Loucy (cell line): ENCODE measurements around the gene WLS.

Experiments
- H2AFZ ChIP-seq: fragments of 200-600 bp; sonication (generic); 2 replicates; pipeline ENCODE4 v1.6.0; 2016; ENCODE audit warnings: antibody characterized with exemption, mild to moderate bottlenecking, low read length, moderate library complexity
- H3F3A ChIP-seq: fragments of 200-600 bp; 2 replicates; pipeline ENCODE4 v1.6.0; 2016; ENCODE audit warnings: antibody characterized with exemption, low read depth, mild to moderate bottlenecking
- H3K27me3 ChIP-seq: fragments of 200-600 bp; sonication (generic); 2 replicates; pipeline ENCODE4 v1.6.1; 2014; ENCODE audit warnings: low read length, mild to moderate bottlenecking; ENCODE audit not compliant: insufficient read depth, poor library complexity, severe bottlenecking
- H3K36me3 ChIP-seq: fragments of 200-600 bp; sonication (generic); 2 replicates; pipeline ENCODE4 v1.6.1; 2016; ENCODE audit warnings: low read length; ENCODE audit not compliant: insufficient read depth
- H3K4me1 ChIP-seq: fragments of 200-600 bp; sonication (generic); 2 replicates; pipeline ENCODE4 v1.5.1; 2014; ENCODE audit warnings: low read length, mild to moderate bottlenecking; ENCODE audit not compliant: insufficient read depth, poor library complexity, severe bottlenecking
- H3K4me2 ChIP-seq: fragments of 200-600 bp; sonication (generic); 2 replicates; pipeline ENCODE4 v1.6.0; 2014; ENCODE audit warnings: antibody characterized with exemption, low read length, low read depth, mild to moderate bottlenecking; ENCODE audit not compliant: poor library complexity, severe bottlenecking
- H3K4me3 ChIP-seq: fragments of 200-600 bp; sonication (generic); 2 replicates; pipeline ENCODE4 v1.5.1; 2014; ENCODE audit warnings: low read length, mild to moderate bottlenecking, mixed read lengths; ENCODE audit not compliant: poor library complexity, severe bottlenecking
- H3K79me2 ChIP-seq: fragments of 200-600 bp; sonication (generic); 2 replicates; pipeline ENCODE4 v1.6.1; 2014; ENCODE audit warnings: low read length; ENCODE audit not compliant: insufficient read depth
- H3K9ac ChIP-seq: fragments of 200-600 bp; sonication (generic); 2 replicates; pipeline ENCODE4 v1.6.0; 2014; ENCODE audit warnings: mild to moderate bottlenecking, low read depth, low read length, moderate library complexity; ENCODE audit not compliant: poor library complexity, severe bottlenecking
- H3K9me2 ChIP-seq: fragments of 200-600 bp; sonication (generic); replicated peaks from 2 replicates; pipeline ENCODE4 v1.6.1; 2016; ENCODE audit warnings: low read depth, low read length, mixed read lengths
- H3K9me3 ChIP-seq: fragments of 200-600 bp; sonication (generic); 2 replicates; pipeline ENCODE4 v1.6.1; 2014; ENCODE audit warnings: mild to moderate bottlenecking, antibody characterized with exemption, low read length, low read depth; ENCODE audit not compliant: insufficient read depth
- H4K20me1 ChIP-seq: fragments of 200-600 bp; sonication (generic); 2 replicates; pipeline ENCODE4 v1.6.0; 2014; ENCODE audit warnings: antibody characterized with exemption, low read length, mild to moderate bottlenecking; ENCODE audit not compliant: insufficient read depth, poor library complexity, severe bottlenecking
- CTCF ChIP-seq: fragments of 200-600 bp; sonication (generic); conservative IDR thresholded peaks from 2 replicates; pipeline ENCODE4 v1.5.1; 2014; ENCODE audit warnings: mild to moderate bottlenecking, antibody characterized with exemption, low read length
- EZH2phosphoT487 ChIP-seq: fragments of 200-600 bp; IDR thresholded peaks from 2 replicates; pipeline ENCODE4 v1.6.1; 2018; ENCODE audit warnings: antibody characterized with exemption, mild to moderate bottlenecking, moderate library complexity, borderline replicate concordance

WLS gene

GRCh38 chr1:68117416-68117815, 114.9 kb downstream of the WLS start:
- Histone ChIP-seq H3K9me2 (no peaks in the 10 kb centered on the region), H3K4me3 (peak overlapping the region; percentile 67), H3K9ac (no peak overlapping the region), H3K27me3 (no peaks in the 10 kb centered on the region), H3K9me3 (no peaks in the 10 kb centered on the region), H3K4me2 (peak overlapping the region; percentile 75), H4K20me1 (no peaks in the 10 kb centered on the region), H2AFZ (peak overlapping the region; percentile 88), H3F3A (no peaks in the 10 kb centered on the region), H3K36me3 (no peaks in the 10 kb centered on the region), H3K79me2 (no peaks in the 10 kb centered on the region), H3K4me1 (peaks cover 5% of the 10 kb centered on the region)
- TF ChIP-seq EZH2phosphoT487 (no peak), CTCF (no peak)

- peak overlapping the region; percentile 88 for H2AFZ ChIP-seq
- no peaks in the 10 kb centered on the region for H3K36me3 ChIP-seq
- H3K4me3 ChIP-seq, result peak overlapping the region; percentile 67
- H3K4me1 ChIP-seq, result peaks cover 5% of the 10 kb centered on the region
- H3K9me2 ChIP-seq, result no peaks in the 10 kb centered on the region
- peak overlapping the region; percentile 75 for H3K4me2 ChIP-seq
- peak overlapping the region; percentile 28 for H3K9ac ChIP-seq
- no peaks in the 10 kb centered on the region for H3F3A ChIP-seq
- peak; percentile 94 for TF ChIP-seq CTCF
- no peak for TF ChIP-seq EZH2phosphoT487
- H3K9me3 ChIP-seq, result no peaks in the 10 kb centered on the region
- no peaks in the 10 kb centered on the region for H3K27me3 ChIP-seq
- H4K20me1 ChIP-seq, result no peaks in the 10 kb centered on the region
- H3K79me2 ChIP-seq, result no peaks in the 10 kb centered on the region
Measured at GRCh38 chr1:68116643-68117235, 115.6 kb downstream of the WLS start.

DNA sequence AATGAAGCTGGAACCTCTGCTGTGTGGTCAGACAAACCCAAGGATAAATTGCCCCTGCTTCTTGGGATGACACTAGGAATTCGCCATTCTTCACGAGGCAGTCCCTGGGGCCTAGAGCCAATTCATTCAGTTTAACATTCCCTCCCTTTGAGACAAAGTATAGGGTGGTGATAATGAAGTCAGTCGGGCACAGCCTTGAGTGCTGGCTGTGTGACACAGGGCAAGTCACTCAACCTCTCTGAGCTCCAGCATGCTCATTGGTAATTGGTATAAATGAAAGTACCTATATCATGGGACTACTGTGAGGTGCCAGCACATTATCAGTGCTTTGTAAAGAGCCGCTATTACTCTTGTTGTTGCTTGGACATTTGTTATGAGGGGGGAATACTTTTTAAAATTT, 117.0 kb downstream of the WLS start:
- no peak overlapping the region for H2AFZ ChIP-seq
- no peak overlapping the region for H3K4me2 ChIP-seq
- H3K9me2 ChIP-seq, result no peaks in the 10 kb centered on the region
- H3K79me2 ChIP-seq, result no peaks in the 10 kb centered on the region
- no peaks in the 10 kb centered on the region for H3F3A ChIP-seq
- no peaks in the 10 kb centered on the region for H3K36me3 ChIP-seq
- no peaks in the 10 kb centered on the region for H4K20me1 ChIP-seq
- no peaks in the 10 kb centered on the region for H3K9me3 ChIP-seq
- TF ChIP-seq CTCF (no peak), EZH2phosphoT487 (no peak)
- H3K4me3 ChIP-seq, result no peak overlapping the region
- H3K4me1 ChIP-seq, result peaks cover 5% of the 10 kb centered on the region
- H3K9ac ChIP-seq, result no peak overlapping the region
- no peaks in the 10 kb centered on the region for H3K27me3 ChIP-seq
